NCI-H748 (cell line): Measurements from ENCODE around the gene CFC1.
"Not testable (repeated sequence)": the region's sequence is repeated elsewhere in the genome, so short reads cannot be mapped to it uniquely, and the experiment has no call there.

Experiments used
- DNase-seq: peaks from one replicate; lab custom pipeline; 2025; ENCODE audit not compliant: unreplicated experiment; lab: John Stamatoyannopoulos, UW

CFC1 gene

DNA sequence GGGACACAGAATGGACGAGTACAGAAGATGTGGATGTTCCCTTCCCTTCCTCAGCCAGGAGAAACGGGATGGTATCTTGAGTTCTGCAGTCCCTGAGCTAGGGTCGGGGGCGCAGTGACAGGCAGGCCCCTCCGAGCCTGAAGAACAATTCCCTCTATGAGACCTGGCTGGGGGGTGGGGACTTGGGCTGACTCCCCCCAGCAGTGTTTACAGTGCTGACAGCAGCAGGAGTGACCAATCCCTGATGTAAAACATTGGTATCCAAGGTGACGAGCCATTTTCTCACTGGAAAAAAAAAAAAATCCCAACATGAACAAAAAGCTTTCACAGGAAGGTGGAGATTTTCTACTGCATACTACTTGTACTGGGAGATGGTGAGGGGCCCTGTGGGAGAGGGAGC is at the start of gene CFC1:
TSS of gene CFC1 (minus strand) at position 183 of the 400 bp plus-strand sequence. CDS start 288 bp downstream, outside the sequence.
- DNase-seq: not testable (repeated sequence)

DNA sequence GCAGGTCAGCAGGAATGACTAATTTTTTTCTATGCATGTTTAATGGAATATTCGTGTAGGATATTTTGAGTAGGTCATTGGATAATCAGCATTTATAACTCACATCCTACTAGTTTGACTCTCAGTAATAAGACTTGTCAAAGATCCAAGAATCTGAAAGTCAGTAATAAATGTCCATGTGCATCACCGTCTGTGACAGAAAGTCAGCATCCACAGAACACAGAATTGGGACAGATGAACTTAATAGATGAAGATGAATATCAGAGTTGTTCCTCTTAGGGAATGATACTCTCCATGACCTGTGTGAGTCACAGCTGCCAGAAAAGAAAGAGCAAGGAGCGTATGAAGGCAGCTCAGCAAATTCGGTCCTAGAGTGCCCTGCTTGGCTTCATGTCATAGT is 42.3 kb upstream of the CFC1 start:
- DNase-seq: not testable (repeated sequence)

DNA sequence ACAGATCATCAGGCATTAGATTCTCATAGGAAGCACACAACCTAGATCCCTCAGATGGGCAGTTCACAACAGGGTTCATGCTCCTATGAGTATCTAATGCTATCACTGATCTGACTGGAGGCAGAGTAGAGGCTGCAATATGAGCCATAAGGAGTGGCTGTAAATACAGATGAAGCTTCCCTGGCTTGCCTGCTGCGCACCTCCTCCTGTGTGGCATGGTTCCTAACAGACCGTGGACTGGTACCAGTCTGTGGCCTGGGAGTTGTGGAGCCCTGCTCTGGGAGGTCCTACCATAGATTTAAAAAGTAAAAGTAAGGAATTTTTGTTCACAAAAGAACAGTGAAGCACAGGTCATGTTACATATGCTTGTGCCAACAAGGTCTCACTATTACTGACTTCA is 39.6 kb upstream of the CFC1 start:
- DNase-seq: not testable (repeated sequence)

DNA sequence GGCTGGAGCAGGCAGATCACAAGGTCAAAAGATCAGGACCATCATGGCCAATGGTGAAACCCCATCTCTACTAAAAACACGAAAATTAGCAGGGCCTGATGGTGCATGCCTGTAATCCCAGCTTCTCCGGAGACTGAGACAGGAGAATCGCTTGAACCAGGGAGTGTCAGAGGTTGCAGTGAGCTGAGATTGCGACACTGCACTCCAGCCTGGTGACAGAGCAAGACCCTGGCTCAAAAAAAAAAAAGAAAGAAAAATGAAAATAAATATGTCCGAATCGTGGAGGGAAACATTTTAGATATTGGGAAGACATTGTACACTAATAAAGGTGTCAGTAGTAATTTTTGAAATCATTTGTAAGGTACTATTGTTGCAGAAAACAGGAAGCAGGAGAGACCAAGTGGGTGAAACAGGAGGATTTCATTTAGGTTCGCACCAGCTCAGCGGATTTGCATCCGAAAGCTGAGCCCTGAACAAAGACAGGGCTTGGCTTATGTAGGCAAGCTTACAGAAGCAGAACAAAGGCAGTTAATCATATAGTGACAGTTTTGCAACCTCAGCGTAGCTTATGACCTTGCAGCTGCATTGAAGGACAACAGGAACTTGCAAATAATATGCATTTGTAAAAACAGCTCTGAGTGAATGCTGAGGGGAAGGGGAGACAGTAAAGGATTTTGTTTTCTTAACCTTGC is 29.6 kb upstream of the CFC1 start:
- not testable (repeated sequence) for DNase-seq

DNA sequence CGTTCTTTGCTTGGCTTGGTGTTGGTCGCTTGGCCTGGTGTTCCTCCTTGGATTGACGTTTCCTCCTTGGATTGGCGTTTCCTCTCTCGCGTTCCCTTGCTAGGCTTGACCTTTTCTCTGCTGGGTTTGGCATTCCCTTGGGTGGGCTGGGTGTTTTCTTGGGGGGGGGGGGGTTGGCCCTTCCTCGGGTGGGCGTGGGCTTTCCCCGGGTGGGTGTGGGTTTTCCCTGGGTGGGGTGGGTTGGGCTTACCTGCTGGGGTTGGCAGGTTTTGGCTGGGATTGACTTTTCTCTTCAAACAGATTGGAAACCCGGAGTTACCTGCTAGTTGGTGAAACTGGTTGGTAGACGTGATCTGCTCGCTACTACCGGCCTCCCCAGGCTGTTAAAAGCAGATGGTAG is 11.8 kb upstream of the CFC1 start, which contains the start of gene POTEJ:
TSS of gene POTEJ (plus strand) at position 301 of the 400 bp plus-strand sequence. CDS start at position 394, 93 bp downstream.
- DNase-seq: not testable (repeated sequence)

DNA sequence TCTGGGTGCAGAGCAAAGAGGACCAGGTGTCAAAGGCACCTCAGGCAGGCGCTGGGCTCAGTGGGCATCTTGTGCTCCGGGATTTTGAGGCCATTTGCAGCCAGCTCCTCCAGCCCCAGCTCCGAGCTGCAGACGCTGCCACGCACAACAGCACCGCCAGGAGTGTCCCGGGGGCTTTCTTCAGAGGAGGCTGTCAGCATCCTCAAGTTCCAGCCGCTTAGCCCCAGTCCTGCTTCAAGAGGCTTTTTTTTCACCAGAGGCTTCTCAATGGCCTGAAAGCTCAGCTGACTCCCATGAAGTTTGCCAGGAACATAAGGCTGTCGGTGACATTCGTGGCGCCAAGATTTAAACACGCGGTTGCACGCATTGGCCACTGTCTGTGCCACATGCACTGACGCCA is 11.1 kb upstream of the CFC1 start:
- not testable (repeated sequence) for DNase-seq

DNA sequence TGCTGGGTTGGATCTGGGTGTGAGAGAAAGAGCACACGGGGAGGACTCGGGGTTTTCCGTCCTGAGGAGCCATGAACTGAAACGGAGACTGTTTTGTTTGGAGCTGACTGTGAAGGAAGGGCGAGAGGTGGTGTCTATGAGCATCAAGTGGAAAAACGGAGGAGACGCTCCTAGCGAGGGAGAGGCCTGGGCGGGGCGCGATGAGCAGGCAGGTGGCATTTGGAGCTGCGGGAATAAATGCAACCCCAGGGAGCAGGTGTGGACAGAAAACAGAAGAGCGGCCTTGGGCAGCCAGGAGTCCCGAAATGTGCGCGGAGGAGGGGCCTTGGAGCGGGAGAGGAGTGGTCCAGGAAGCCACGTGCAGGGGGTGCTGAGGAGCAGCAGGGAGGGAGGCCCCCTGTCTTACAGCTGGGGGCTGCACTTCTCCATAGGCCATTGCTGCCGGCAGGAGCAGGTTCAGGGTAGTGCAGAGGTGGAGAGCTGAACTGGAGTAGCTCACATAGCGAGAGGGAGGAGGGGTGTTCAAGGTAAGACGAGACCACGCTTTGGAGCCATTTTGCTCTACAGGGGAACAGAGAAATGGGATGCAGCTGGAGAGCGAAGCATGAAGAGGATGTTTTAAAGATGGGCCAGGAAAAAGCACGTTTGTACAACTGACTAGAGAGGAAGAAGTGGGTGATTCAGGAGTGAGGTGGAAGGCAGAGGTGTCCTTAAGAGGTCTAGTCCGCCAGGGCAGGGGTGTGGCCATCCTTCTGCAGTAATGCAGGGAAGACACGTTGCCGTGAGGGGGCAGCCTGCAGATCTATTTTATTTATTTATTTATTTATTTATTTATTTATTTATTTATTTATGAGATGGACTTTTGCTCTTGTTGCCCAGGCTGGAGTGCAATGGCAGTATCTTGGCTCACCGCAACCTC is 9.9 kb upstream of the CFC1 start:
- not testable (repeated sequence) for DNase-seq

DNA sequence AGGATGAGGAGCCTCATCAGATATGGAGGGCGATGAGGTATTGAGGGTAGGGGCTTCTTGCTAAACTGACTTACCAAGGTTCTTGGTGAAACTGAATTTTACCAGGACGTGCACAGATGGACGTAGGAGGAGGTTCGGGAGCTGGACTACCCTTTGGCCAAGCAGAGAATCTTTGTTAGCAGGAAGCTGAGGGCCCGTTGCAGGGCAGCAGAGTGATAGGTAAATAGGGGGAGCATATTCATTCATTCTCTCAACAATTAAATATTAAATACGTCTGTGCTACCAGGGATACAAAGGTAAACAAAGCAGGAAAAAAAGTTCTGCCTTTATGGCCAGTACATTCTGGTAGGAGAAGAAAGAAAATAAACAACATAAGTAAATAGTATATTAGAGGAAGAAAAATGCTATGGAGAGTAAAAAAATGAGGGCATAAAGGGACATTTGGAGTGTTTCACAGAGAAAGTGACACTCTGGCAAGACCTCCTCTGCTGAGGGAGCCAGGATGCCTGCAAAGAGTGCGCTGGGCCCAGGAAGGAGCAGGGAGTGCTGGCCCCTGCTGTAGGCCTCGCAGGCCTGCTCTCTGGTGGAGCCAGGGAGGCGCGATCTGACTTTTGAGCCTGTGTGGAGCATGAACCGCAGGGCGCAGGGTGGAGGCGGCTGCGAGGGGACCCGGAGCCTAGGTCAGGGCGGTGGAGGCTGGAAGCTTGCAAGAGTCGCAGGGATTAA is 9.1 kb upstream of the CFC1 start:
- not testable (repeated sequence) for DNase-seq

DNA sequence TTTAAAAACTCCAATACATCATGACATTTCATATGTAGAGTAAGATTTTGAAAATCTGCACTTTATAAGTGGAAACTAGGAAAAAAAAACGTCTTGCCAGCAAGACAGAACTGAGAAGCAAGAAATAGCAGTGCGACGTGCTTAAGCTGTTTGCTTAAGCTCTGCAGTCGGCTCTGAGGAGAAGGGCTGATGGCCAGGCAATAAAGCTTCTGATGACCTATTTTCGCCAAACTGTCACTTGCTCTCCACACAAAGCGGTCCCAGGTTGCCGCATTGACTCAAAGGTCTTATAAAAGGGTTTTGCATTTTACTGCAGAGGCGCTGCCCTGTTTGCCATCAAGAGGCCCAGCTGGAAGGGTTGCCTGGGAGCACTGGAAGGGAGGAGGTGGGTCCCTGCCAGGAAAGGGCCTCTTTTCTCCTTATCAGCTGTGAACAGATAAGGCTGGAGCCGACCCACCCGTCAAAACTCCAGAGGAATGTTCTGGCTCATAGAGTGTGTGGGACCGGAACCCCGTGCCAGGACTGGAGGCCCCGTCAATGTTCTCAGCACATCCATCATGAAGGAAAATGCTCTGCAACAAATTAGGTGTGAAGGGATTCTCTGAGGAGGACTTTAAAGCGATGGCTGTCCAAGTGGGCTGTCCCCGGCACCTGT is 2.4 kb upstream of the CFC1 start:
- not testable (repeated sequence) for DNase-seq

DNA sequence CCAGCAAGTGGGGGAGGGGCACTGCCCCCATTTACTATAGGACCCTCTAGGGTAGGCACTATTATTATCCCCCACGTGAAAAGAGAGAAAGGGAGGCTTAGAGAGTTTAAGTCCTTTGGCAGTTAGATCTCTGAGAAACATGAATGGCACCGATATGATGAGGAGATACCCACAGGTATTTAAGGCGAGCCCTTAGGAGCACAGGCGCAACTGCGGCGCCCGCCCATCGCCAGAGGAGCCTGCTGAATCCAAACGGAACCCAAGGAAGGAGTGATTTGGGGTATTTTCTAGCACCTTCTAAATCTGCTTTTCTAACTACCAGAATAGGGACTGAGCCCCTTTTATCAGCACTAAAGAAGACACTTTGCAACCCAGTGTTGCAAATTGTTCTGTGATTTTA is 551 bp upstream of the CFC1 start:
- not testable (repeated sequence) for DNase-seq

DNA sequence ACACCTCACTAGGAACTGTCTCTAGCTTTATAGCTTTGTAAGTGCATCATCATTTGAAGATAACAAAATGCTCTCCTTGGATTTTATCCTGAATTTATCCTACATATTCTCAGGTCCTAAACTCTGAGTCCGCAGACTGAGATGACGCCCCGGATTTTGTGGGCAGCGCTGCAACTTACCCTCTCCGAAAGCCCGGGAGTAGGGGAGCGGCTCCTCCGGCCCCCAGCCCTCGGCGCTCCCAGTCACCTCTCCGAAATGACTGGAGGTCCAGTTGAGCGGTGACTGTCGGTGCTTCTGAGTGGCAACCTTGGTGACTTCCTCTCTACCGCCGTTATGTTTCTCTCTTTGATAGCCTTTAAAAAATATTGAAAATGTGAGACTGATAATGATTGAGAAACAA is 912 bp downstream of the CFC1 start:
- not testable (repeated sequence) for DNase-seq

DNA sequence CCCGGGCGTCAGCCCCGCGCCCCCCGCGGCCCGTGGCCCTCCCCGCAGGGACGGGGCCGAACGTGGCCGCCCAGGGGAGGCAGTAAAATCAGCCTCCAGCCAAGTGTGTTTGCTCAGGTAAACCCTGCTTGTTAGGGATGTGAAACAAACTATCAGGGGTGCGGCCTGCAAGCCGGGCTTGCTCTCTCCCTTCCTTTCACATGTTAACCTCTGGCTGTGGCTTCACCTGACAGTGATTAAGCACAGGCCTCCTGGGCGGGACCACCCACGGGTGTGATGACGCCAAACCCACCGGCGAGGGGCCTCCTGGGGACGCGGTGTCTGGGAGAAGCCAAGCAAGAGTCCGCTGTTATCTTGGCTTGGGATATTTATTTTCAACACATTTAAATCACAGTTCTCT is 1.4 kb downstream of the CFC1 start:
- DNase-seq: not testable (repeated sequence)

DNA sequence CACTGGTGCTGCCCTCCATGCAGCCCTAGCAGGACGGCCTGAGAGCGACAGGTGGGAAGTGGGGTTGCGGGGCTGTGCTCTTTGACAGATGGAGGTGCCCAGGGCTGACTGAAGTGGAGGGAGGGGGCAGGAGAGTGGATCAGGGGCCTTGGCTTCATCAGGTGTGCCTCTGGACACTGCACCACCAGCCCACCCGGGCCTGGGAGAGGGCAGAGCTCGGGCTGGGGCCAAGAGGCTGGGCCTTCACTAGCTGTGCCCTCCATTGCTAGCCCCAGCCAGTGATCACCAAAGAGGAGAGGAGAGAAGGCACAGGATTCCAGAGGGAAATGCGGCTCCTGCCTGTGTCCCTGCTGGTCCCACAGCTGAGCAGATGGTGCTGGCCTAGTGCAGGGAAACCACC is 2.6 kb downstream of the CFC1 start:
- DNase-seq: not testable (repeated sequence)

DNA sequence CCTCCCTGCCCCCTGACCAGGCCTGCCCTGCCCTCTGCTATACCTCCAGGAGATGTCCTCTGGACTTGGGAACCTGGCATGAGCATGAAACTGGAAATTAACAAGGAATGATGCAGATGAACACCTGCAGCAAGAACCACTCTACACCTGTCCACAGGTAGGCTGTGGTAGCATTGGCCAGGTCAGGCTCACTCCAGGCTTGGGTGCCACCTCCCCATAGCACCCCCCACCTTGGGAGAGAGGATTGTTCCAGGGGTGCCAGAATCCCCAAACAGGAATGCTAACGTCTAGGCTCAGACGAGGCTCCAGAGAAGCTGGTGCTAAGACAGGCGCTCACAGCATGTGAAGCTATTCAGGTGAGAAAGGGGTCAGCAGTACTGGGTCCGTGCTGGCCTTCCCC is 5.4 kb downstream of the CFC1 start:
- DNase-seq: not testable (repeated sequence)

DNA sequence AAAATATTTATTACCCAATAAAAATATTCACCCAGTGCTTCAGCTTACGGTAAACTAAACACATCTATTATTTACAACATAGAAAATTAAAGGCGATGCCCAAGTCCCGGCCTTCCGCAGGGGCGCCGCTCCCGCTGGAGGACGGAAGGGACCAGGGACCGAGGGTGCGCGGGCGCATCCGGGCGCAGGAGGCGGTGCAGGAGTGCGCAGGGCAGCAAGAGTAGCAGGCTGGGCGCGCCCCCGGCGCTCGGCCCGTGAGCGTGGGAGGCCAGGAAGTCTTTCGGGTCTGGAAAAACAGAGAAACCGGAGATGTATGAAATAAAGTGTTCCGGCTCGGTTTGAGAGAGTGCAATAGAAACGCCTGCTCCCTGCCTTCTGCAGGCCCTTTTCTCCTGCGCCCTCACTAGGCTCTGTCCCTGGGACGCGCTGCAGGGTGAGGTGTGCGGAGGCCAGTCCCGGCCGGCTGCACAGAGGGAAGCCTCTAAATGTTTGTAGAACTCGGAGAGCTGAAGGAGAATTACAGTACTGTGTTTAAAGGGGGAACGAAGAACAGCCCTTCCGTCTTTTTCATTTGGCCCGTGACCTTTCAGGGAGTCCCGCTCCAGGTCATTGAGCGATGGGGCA is 6.5 kb downstream of the CFC1 start:
- DNase-seq: not testable (repeated sequence)

DNA sequence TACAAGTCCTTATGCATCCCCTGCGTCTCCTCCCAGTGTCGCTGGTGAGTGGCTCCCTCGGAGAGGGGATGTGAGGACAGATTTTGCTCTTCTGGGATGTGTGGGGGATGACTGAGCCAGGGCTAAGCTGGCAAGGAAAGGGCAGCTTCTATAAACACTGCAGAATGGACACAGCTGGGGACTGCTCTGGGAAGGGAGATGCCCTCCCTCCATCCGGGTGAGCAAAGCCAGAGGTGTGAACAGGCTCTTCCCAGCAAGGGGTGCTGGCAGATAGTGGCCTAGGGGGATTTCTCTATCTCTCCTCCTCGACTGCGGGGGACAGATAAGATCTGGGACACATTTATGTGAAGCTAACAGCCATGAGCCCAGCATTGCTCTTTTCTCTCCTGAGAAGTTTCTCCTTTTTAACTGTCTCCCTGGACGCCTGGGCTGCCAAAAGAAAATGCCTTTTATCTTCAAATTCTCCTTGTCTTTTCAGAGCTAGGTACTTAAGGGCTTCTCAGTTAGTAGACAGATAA is 8.5 kb downstream of the CFC1 start:
- DNase-seq: not testable (repeated sequence)

DNA sequence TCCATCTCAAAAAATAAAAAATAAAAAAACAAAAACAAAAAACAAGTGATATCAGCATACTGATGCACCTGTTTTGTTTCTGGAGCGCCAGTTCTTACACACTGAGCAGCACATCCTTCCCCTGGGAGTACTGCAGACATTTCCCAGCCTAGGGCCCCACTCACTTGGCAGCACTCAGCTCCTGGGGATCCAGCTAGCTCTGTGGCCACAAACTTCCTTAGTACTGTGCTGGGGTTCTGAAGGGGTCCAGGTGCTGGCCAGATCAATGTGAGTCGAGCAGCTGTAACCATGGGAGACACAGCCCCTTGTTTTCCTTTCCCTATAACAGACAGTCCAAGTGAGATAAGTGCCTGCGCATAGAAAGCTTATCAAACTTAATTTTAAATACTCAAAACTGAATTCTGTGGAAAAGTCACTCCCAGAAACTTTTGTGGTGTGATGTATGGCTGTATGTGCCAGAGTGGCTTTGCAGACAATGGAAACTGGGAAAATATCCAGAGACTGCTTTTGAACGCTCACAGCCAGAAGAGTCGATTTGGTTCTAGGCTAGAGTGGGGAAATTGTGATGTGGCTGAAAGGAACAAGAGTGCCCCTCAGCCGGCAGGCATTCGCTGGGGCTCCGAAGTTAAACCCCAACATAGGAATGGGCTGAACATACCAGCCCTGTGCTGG is 9.1 kb downstream of the CFC1 start:
- DNase-seq: not testable (repeated sequence)

DNA sequence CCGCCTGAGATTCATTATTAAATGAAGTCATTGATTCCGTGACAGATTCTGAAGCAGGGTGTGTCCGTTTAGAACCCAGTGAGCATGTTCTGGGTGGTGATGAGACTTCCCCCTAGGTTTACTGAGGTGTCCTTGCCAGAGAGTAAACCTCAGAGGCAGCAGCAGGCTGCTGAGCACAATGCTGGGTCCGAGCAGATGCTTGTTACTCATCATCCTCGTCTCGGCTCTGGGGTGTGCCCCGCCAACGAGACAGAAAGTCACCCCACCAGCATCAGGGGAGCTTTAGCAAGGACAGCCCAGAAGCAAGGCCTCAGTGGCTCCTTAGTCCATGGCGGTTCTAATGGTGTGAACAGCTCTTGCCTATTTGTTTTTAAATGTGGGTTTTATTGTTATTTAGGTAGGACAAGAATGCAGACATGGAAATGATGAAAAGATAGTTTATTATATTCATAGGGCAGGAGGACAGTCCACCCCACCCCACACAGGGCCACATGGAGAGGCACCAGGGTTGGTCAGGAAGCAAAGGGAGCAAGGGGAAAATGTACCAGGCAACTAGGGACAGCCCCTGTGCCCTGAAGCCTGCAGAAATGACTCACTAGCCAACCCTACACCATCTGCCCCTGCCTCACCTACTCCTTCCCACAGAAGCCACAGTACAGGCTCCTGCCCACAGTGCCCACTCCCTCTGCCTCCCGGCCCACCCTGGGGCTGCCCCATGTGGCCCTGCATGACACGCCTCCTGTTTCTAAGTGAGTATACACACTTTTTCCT is 10.5 kb downstream of the CFC1 start:
- not testable (repeated sequence) for DNase-seq

DNA sequence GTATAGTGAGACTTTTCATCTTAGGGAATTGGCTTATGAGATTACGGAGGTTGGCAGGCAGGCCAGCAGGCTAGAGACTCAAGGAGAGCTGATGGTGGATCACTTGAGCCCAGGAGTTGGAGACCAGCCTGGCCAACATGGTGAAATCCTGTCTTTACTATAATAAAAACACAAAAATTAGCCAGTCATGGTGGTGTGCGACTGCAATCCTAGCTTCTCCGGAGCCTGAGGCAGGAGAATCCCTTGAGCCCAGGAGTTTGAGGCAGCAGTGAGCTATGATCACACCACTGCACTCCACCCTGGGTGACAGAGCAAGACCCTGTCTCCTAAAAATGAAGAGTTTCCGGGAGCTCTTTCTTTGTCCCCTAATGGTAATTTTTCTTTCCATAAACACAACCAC is 14.6 kb downstream of the CFC1 start:
- DNase-seq: not testable (repeated sequence)
